CD14-positive monocyte (primary cell): ENCODE measurements around the gene CCL4. TPM values are rescaled to one million over a fixed set of nuclear protein-coding genes. Genes with fewer than 3 reads are reported as not detected.
A peak's percentile ranks its signal among the peaks of the same experiment; 100 is the strongest.

Experiments used
- DNase-seq, 3 donors: peaks; one replicate each; pipeline ENCODE4 v3.0.0-alpha.2; 2011 to 2022
- H2AFZ ChIP-seq: 2 replicates; pipeline ENCODE4 v1.6.0; 2012; ENCODE audit warnings: mild to moderate bottlenecking, low read depth, low read length, inconsistent platforms; ENCODE audit not compliant: insufficient read depth, poor library complexity, severe bottlenecking
- H3K27ac ChIP-seq, 2 donors: 1 replicate in 1 of 2; 2 replicates in 1 of 2; pipeline ENCODE4 v1.5.1; 2012 to 2013; ENCODE audit warnings: low read length in 2 of 2, control low read depth in 1 of 2, inconsistent platforms in 1 of 2, low read depth in 1 of 2, mild to moderate bottlenecking in 1 of 2
- H3K27me3 ChIP-seq, 2 donors: one replicate each; pipeline versions ENCODE4 v1.6.0 to v1.6.1; 2011 to 2013; ENCODE audit warnings: low read length in 2 of 2; ENCODE audit not compliant: control insufficient read depth in 2 of 2, insufficient read depth in 2 of 2
- H3K36me3 ChIP-seq, 2 donors: replicated peaks in 1 of 2; 1 replicate in 1 of 2; 2 replicates in 1 of 2; pipeline versions ENCODE4 v1.5.1 to v1.6.1; 2012 to 2013; ENCODE audit warnings: low read length in 2 of 2, control low read depth in 1 of 2, inconsistent platforms in 1 of 2, mild to moderate bottlenecking in 1 of 2; ENCODE audit not compliant: insufficient read depth in 2 of 2, control insufficient read depth in 1 of 2
- H3K4me1 ChIP-seq, 2 donors: 1 replicate in 1 of 2; 2 replicates in 1 of 2; pipeline versions ENCODE4 v1.5.1 to v1.6.1; 2012 to 2013; ENCODE audit warnings: low read length in 2 of 2, control low read depth in 1 of 2, inconsistent platforms in 1 of 2, mild to moderate bottlenecking in 1 of 2, moderate library complexity in 1 of 2; ENCODE audit not compliant: insufficient read depth in 2 of 2, control insufficient read depth in 1 of 2
- H3K4me2 ChIP-seq: replicated peaks from 2 replicates; pipeline ENCODE3; 2012; ENCODE audit warnings: low read length, moderate library complexity, mild to moderate bottlenecking; ENCODE audit not compliant: poor library complexity, severe bottlenecking; ENCODE audit errors: extremely low read depth
- H3K4me3 ChIP-seq, 3 experiments: fragments of 200-600 bp in 1 of 3; sonication (generic) in 1 of 3; replicated peaks in 1 of 3; 1 replicate in 2 of 3; 2 replicates in 1 of 3; pipeline ENCODE4 v1.5.1; 2011 to 2013; ENCODE audit warnings: low read length in 3 of 3, mild to moderate bottlenecking in 3 of 3, control low read depth in 2 of 3, low read depth in 2 of 3, inconsistent platforms in 1 of 3, moderate library complexity in 1 of 3
- H3K79me2 ChIP-seq: 2 replicates; pipeline ENCODE4 v1.6.0; 2012; ENCODE audit warnings: mild to moderate bottlenecking, control low read depth, inconsistent platforms, low read length, moderate library complexity; ENCODE audit not compliant: insufficient read depth
- H3K9ac ChIP-seq: 2 replicates; pipeline ENCODE4 v1.6.0; 2017; ENCODE audit warnings: low read length, mild to moderate bottlenecking; ENCODE audit not compliant: insufficient read depth, poor library complexity, severe bottlenecking
- H3K9me3 ChIP-seq, 2 donors: replicated peaks in 1 of 2; 1 replicate in 1 of 2; 2 replicates in 1 of 2; pipeline versions ENCODE4 v1.5.1 to v1.6.1; 2012 to 2013; ENCODE audit warnings: low read length in 2 of 2, control low read depth in 1 of 2; ENCODE audit not compliant: control insufficient read depth in 1 of 2, insufficient read depth in 1 of 2
- H4K20me1 ChIP-seq: 2 replicates; pipeline ENCODE4 v1.6.0; 2012; ENCODE audit warnings: mild to moderate bottlenecking, low read length, control low read depth, moderate library complexity; ENCODE audit not compliant: insufficient read depth
- H3K27ac Mint-ChIP-seq, 7 donors: one replicate each; pipeline ENCODE4 v1.8.0; 2020; ENCODE audit warnings: mild to moderate bottlenecking in 7 of 7, mixed read lengths in 7 of 7, moderate library complexity in 6 of 7, inconsistent platforms in 2 of 7
- H3K27me3 Mint-ChIP-seq, 3 donors: one replicate each; pipeline ENCODE4 v1.8.0; 2021 to 2022; ENCODE audit warnings: low read depth in 3 of 3, mild to moderate bottlenecking in 3 of 3, mixed read lengths in 3 of 3, moderate library complexity in 3 of 3, inconsistent platforms in 1 of 3
- H3K36me3 Mint-ChIP-seq, 2 donors: one replicate each; pipeline ENCODE4 v1.8.0; 2020; ENCODE audit warnings: mixed read lengths in 2 of 2, inconsistent platforms in 1 of 2, mild to moderate bottlenecking in 1 of 2
- H3K4me1 Mint-ChIP-seq: one replicate; pipeline ENCODE4 v1.8.0; 2020; ENCODE audit warnings: mild to moderate bottlenecking, mixed read lengths
- H3K4me3 Mint-ChIP-seq, 2 donors: one replicate each; pipeline ENCODE4 v1.8.0; 2020; ENCODE audit warnings: mild to moderate bottlenecking in 2 of 2, mixed read lengths in 2 of 2, moderate library complexity in 1 of 2
- H3K9me3 Mint-ChIP-seq, 7 donors: one replicate each; pipeline ENCODE4 v1.8.0; 2020 to 2022; ENCODE audit warnings: mixed read lengths in 7 of 7, mild to moderate bottlenecking in 6 of 7, moderate library complexity in 6 of 7, inconsistent platforms in 2 of 7
- CTCF ChIP-seq: fragments of 200-600 bp; IDR thresholded peaks from one replicate; pipeline ENCODE4 v1.8.0; 2022; ENCODE audit warnings: antibody characterized with exemption, mild to moderate bottlenecking
- WGBS: methylation state at CpG from one replicate; pipeline ENCODE4 v1.1.5; 2013; ENCODE audit warnings: missing lambda C conversion rate; ENCODE audit not compliant: insufficient coverage; 5-methylcytosine and 5-hydroxymethylcytosine counted together
- intact Hi-C, 2 donors: fragments of 100-400 bp; cut with micrococcal nuclease; formaldehyde crosslinking; loops; one replicate each; pipeline versions ENCODE4 v1.15.0 to v1.15.1; 2023
- polyA plus RNA-seq, 3 donors: library from polyadenylated mRNA; depleted of rRNA in 1 of 3; unstranded in 2 of 3; stranded (reverse) in 1 of 3; fragments of 300-500 nt in 2 of 3; fragments of >200 nt in 1 of 3; fragmentation: Illumina TruSeq in 2 of 3; gene quantifications; 1 replicate in 2 of 3; 2 replicates in 1 of 3; pipeline ENCODE4 v1.2.3, GENCODE V29; 2012 to 2021

CCL4 gene
- polyA plus RNA-seq, 3 donors: 11.8 to 41.7 (median 40.6) TPM

- Histone ChIP-seq H3K9me3 (peaks cover 17 to 25% of the 10 kb centered on the region in 2 donors), H2AFZ (no peak overlapping the region), H3K27me3 (no peaks in the 10 kb centered on the region), H3K4me1 (peaks cover 15 to 27% of the 10 kb centered on the region in 2 donors), H3K27ac (no peak overlapping the region), H3K36me3 (no peaks in the 10 kb centered on the region), H3K9ac (no peak overlapping the region), H3K4me3 (no peak overlapping the region), H3K79me2 (no peaks in the 10 kb centered on the region), H4K20me1 (no peaks in the 10 kb centered on the region), H3K4me2 (no peak overlapping the region)
- no peak for TF ChIP-seq CTCF
- Mint-ChIP-seq H3K27me3 (peaks cover 0 to 7% (median 1%) of the 10 kb centered on the region in 3 donors), H3K27ac (peak overlapping the region in 1 of 7 donors; percentile 15), H3K4me3 (no peak overlapping the region), H3K36me3 (peaks cover 0 to 3% of the 10 kb centered on the region in 2 donors), H3K4me1 (peaks cover 34% of the 10 kb centered on the region), H3K9me3 (peaks cover 14 to 29% (median 24%) of the 10 kb centered on the region in 7 donors)
- WGBS: 96% methylated on average over 4 of the region's 4 CpGs
- intact Hi-C loops: no loop called here
- no peak for DNase-seq
Observed at GRCh38 chr17:36128411-36128978, 24.9 kb downstream of the CCL4 start.

GRCh38 chr17:36129616-36130015 is 26.0 kb downstream of the CCL4 start:
- Histone ChIP-seq H4K20me1 (no peaks in the 10 kb centered on the region), H3K4me3 (no peak overlapping the region), H3K27me3 (no peaks in the 10 kb centered on the region), H3K4me1 (peaks cover 15 to 27% of the 10 kb centered on the region in 2 donors), H2AFZ (no peak overlapping the region), H3K27ac (no peak overlapping the region), H3K4me2 (no peak overlapping the region), H3K36me3 (no peaks in the 10 kb centered on the region), H3K9ac (no peak overlapping the region), H3K9me3 (peaks cover 17 to 25% of the 10 kb centered on the region in 2 donors), H3K79me2 (no peaks in the 10 kb centered on the region)
- peaks cover 0 to 3% of the 10 kb centered on the region in 2 donors for H3K36me3 Mint-ChIP-seq
- TF ChIP-seq CTCF: no peak
- DNase-seq: no peak
- whole genome bisulfite sequencing: 100% methylated on average over 1 of the region's 1 CpG
- H3K4me1 Mint-ChIP-seq: peaks cover 38% of the 10 kb centered on the region
- intact Hi-C loops: loop anchor here in 1 of 2 donors (5.0 kb wide), 1 partner anchor 97 kb away; no protein-coding TSS in a partner anchor
- H3K27me3 Mint-ChIP-seq: peaks cover 0 to 4% (median 1%) of the 10 kb centered on the region in 3 donors
- H3K27ac Mint-ChIP-seq: no peak overlapping the region
- peaks cover 14 to 25% (median 23%) of the 10 kb centered on the region in 7 donors for H3K9me3 Mint-ChIP-seq
- H3K4me3 Mint-ChIP-seq: no peak overlapping the region
